Measurements from ENCODE around the gene CYP19A1. TPM values are rescaled to one million over a fixed set of nuclear protein-coding genes. Genes with fewer than 3 reads are reported as not detected.

CYP19A1 gene
- total and polyA plus RNA-seq, 9 of the 15 experiments (the other 6 are each of a cell fraction or from before 2014, with no cell fraction given) = 0.16 to 0.63 (median 0.47) TPM; not detected in 3

DNA sequence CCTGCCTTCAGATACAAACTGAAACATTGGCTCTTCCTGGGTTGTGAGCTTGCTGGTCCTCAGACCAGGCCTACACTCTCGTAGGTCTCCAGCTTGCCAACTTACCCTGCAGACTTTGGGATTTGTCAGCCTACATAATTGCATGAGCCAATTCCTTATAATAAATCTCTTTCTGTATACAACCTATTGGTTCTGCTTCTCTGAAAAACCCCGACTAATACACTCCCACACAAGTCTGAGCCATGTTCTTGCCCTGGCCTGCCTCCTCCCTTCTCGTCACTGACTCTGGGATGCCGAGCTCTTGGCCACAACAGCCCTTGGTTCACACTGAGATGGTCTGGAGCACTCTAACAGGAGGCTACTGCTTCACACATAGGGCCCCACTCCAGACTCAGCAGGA lies 9.5 kb downstream of the CYP19A1 start:
- no peak overlapping the region for H3K4me3 ChIP-seq
- CTCF ChIA-PET (ENCODE audit: low intra/inter-chr PET ratio) = no interaction called here
- TF ChIP-seq ZNF121 (CRISPR knock-in tag; conservative IDR thresholded peaks at IDR 0.05) = no peak
- no peak for TF ChIP-seq NR4A1 (CRISPR knock-in tag; IDR thresholded peaks at IDR 0.05)
- TF ChIP-seq NR4A1 (tag; IDR thresholded peaks at IDR 0.05) = no peak
- no peak for TF ChIP-seq ZFX (CRISPR knock-in tag; IDR thresholded peaks at IDR 0.05)
- no peak for TF ChIP-seq SMAD1 (IDR thresholded peaks at IDR 0.05; ENCODE audit: low read depth, low read length, partially characterized antibody)
- no peak for TF ChIP-seq ZNF3 (CRISPR knock-in tag; IDR thresholded peaks at IDR 0.05)
- TF ChIP-seq, protein P1, sequence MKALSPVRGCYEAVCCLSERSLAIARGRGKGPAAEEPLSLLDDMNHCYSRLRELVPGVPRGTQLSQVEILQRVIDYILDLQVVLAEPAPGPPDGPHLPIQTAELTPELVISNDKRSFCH (CRISPR knock-in tag; IDR thresholded peaks at IDR 0.05) = no peak
- TF ChIP-seq, protein P1 (tag; IDR thresholded peaks at IDR 0.05) = no peak
- TF ChIP-seq, protein P2, sequence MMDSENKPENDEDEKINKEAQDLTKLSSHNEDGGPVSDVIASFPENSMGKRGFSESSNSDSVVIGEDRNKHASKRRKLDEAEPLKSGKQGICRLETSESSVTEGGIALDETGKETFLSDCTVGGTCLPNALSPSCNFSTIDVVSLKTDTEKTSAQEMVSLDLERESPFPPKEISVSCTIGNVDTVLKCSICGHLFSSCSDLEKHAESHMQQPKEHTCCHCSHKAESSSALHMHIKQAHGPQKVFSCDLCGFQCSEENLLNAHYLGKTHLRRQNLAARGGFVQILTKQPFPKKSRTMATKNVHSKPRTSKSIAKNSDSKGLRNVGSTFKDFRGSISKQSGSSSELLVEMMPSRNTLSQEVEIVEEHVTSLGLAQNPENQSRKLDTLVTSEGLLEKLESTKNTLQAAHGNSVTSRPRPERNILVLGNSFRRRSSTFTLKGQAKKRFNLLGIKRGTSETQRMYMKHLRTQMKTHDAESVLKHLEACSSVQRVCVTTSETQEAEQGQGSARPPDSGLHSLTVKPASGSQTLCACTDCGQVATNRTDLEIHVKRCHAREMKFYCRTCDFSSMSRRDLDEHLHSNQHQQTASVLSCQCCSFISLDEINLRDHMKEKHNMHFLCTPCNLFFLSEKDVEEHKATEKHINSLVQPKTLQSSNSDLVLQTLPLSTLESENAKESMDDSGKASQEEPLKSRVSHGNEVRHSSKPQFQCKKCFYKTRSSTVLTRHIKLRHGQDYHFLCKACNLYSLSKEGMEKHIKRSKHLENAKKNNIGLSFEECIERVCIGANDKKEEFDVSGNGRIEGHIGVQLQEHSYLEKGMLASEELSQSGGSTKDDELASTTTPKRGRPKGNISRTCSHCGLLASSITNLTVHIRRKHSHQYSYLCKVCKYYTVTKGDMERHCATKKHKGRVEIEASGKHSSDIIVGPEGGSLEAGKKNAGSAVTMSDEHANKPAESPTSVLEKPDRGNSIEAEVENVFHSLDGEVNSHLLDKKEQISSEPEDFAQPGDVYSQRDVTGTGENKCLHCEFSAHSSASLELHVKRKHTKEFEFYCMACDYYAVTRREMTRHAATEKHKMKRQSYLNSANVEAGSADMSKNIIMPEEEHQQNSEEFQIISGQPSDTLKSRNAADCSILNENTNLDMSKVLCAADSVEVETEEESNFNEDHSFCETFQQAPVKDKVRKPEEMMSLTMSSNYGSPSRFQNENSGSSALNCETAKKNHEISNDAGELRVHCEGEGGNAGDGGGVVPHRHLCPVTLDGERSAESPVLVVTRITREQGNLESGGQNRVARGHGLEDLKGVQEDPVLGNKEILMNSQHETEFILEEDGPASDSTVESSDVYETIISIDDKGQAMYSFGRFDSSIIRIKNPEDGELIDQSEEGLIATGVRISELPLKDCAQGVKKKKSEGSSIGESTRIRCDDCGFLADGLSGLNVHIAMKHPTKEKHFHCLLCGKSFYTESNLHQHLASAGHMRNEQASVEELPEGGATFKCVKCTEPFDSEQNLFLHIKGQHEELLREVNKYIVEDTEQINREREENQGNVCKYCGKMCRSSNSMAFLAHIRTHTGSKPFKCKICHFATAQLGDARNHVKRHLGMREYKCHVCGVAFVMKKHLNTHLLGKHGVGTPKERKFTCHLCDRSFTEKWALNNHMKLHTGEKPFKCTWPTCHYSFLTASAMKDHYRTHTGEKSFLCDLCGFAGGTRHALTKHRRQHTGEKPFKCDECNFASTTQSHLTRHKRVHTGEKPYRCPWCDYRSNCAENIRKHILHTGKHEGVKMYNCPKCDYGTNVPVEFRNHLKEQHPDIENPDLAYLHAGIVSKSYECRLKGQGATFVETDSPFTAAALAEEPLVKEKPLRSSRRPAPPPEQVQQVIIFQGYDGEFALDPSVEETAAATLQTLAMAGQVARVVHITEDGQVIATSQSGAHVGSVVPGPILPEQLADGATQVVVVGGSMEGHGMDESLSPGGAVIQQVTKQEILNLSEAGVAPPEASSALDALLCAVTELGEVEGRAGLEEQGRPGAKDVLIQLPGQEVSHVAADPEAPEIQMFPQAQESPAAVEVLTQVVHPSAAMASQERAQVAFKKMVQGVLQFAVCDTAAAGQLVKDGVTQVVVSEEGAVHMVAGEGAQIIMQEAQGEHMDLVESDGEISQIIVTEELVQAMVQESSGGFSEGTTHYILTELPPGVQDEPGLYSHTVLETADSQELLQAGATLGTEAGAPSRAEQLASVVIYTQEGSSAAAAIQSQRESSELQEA (IDR thresholded peaks at IDR 0.05; ENCODE audit: low read depth) = no peak
- FAIRE-seq (no peak), ATAC-seq (no peak), DNase-seq (ENCODE audit: extremely low read depth in 1 of 4, low spot score in 3 of 4) (no peak)
- H4K20me1 ChIP-seq (replicated peaks; ENCODE audit: control insufficient read depth, insufficient read depth, low read length) = no peaks in the 10 kb centered on the region
- no peaks in the 10 kb centered on the region for H3K79me2 ChIP-seq (ENCODE audit: control insufficient read depth, insufficient read depth, low read length)
- in situ Hi-C loops (cut with MboI) (no loop called here), intact Hi-C loops (cut with micrococcal nuclease) (no loop called here)
- no peak overlapping the region for H3K27ac ChIP-seq (ENCODE audit: extremely low read depth, low read depth, low read length)
- H3K27me3 ChIP-seq (ENCODE audit: control insufficient read depth in 2 of 2, insufficient read depth in 2 of 2, low read length in 2 of 2) = peaks cover 11 to 30% of the 10 kb centered on the region in 2 experiments
- no peak overlapping the region for H2AFZ ChIP-seq (ENCODE audit: low read depth, low read length)
- no peaks in the 10 kb centered on the region for H3K36me3 ChIP-seq (ENCODE audit: control insufficient read depth, insufficient read depth, low read length)
- H3K4me2 ChIP-seq (ENCODE audit: insufficient read depth, low read length) = no peak overlapping the region
- POLR2A ChIA-PET = no interaction called here
- BruUV-seq (replicated peaks) = no TSS peak
- H3K4me1 ChIP-seq (replicated peaks in 1 of 2; ENCODE audit: control insufficient read depth in 2 of 2, insufficient read depth in 2 of 2, low read length in 2 of 2) = no peaks in the 10 kb centered on the region
- H3K9me1 ChIP-seq (ENCODE audit: control insufficient read depth, insufficient read depth, low read length) = no peaks in the 10 kb centered on the region
- WGBS (ENCODE audit: insufficient coverage, low coverage, missing lambda C conversion rate) = 0% methylated on average over 4 of the region's 4 CpGs
- no peaks in the 10 kb centered on the region for H3K9me3 ChIP-seq (replicated peaks; ENCODE audit: control insufficient read depth, insufficient read depth, low read depth, low read length)
- no peak overlapping the region for H3K9ac ChIP-seq (ENCODE audit: insufficient read depth in 1 of 2, low read depth in 2 of 2, low read length in 2 of 2)

Measured in K562 (cell line).